ENCODE measurements around the gene SCAMP2. TPM values are rescaled to one million over a fixed set of nuclear protein-coding genes. Genes with fewer than 3 reads are reported as not detected.

Gene SCAMP2
- total and polyA plus RNA-seq, 11 donors, result 25.1 to 90.5 (median 46.0) TPM

- intact Hi-C loops (cut with DNase I), result loop anchor here in 2 of 10 donors (2.0 to 5.0 kb wide), 2 partner anchors 61 kb away; no protein-coding TSS in a partner anchor
- 74 to 85% (median 78%) methylated on average over 3 to 12 of the region's 12 CpGs for WGBS, 4 donors
Observed at GRCh38 chr15:74833376-74834107, 39.6 kb downstream of the SCAMP2 start.

GRCh38 chr15:74832826-74833225 is 40.3 kb downstream of the SCAMP2 start:
- no peak for ATAC-seq
- H3K27me3 ChIP-seq, result peaks cover 0 to 11% (median 3%) of the 10 kb centered on the region in 9 donors
- no peaks in the 10 kb centered on the region for H3K9me3 ChIP-seq
- intact Hi-C loops (cut with DNase I), result loop anchor here in 1 of 10 donors (5.0 kb wide), 1 partner anchor 61 kb away; no protein-coding TSS in a partner anchor
- peaks cover 0 to 14% (median 6%) of the 10 kb centered on the region in 12 donors for H3K4me1 ChIP-seq
- peaks cover 0 to 19% (median 4%) of the 10 kb centered on the region in 9 donors for H3K36me3 ChIP-seq
- no peak overlapping the region for H3K4me3 ChIP-seq
- no peak for TF ChIP-seq POLR2A (IDR thresholded peaks at IDR 0.05)
- no peak for TF ChIP-seq CTCF (IDR thresholded peaks at IDR 0.05)
- 73 to 85% (median 79%) methylated on average over 4 of the region's 4 CpGs for WGBS, 4 donors
- H3K27ac ChIP-seq, result no peak overlapping the region
- no peak for DNase-seq

More at GRCh38 chr15:74833376-74834107, 39.6 kb downstream of the SCAMP2 start:
- H3K4me1 ChIP-seq, result peaks cover 0 to 14% (median 6%) of the 10 kb centered on the region in 12 donors
- H3K4me3 ChIP-seq, result no peak overlapping the region
- TF ChIP-seq CTCF (IDR thresholded peaks at IDR 0.05) (no peak), POLR2A (IDR thresholded peaks at IDR 0.05) (no peak)
- no peaks in the 10 kb centered on the region for H3K9me3 ChIP-seq
- ATAC-seq, result no peak
- H3K36me3 ChIP-seq, result peaks cover 0 to 26% (median 4%) of the 10 kb centered on the region in 9 donors
- DNase-seq, result no peak
- peaks cover 0 to 5% (median 0%) of the 10 kb centered on the region in 9 donors for H3K27me3 ChIP-seq
- no peak overlapping the region for H3K27ac ChIP-seq

- 61 to 71% (median 65%) methylated on average over 10 to 15 of the region's 15 CpGs for WGBS, 4 donors
- H3K27me3 ChIP-seq, result peaks cover 0 to 20% (median 11%) of the 10 kb centered on the region in 9 donors
- H3K4me3 ChIP-seq, result no peak overlapping the region
- ATAC-seq (peak in 2 of 4 donors; percentile 3 to 15), DNase-seq (no peak)
- intact Hi-C loops (cut with DNase I), result loop anchor here in 1 of 10 donors (5.0 kb wide), 1 partner anchor 60 kb away; no protein-coding TSS in a partner anchor
- no peaks in the 10 kb centered on the region for H3K9me3 ChIP-seq
- H3K27ac ChIP-seq, result peak overlapping the region in 7 of 12 donors; percentile 17 to 78 (median 57)
- H3K4me1 ChIP-seq, result peaks cover 0 to 14% (median 6%) of the 10 kb centered on the region in 12 donors
- TF ChIP-seq CTCF (IDR thresholded peaks at IDR 0.05), result no peak
- no peak for TF ChIP-seq POLR2A (IDR thresholded peaks at IDR 0.05)
- peaks cover 0 to 14% (median 3%) of the 10 kb centered on the region in 9 donors for H3K36me3 ChIP-seq
Observed at GRCh38 chr15:74831813-74832495, 41.2 kb downstream of the SCAMP2 start.

GRCh38 chr15:74830868-74831267 is 42.3 kb downstream of the SCAMP2 start:
- DNase-seq (peak in 4 of 5 donors; percentile 44 to 80 (median 68)), ATAC-seq (peak; percentile 78 to 89 (median 80))
- no peaks in the 10 kb centered on the region for H3K9me3 ChIP-seq
- intact Hi-C loops (cut with DNase I), result loop anchor here in 1 of 10 donors (5.0 kb wide), 1 partner anchor 59 kb away; no protein-coding TSS in a partner anchor
- H3K4me3 ChIP-seq, result no peak overlapping the region
- peaks cover 0 to 25% (median 16%) of the 10 kb centered on the region in 9 donors for H3K27me3 ChIP-seq
- 42 to 63% (median 56%) methylated on average over 5 of the region's 5 CpGs for WGBS, 4 donors
- peak overlapping the region in 8 of 12 donors; percentile 17 to 78 (median 58) for H3K27ac ChIP-seq
- peaks cover 0 to 6% (median 0%) of the 10 kb centered on the region in 9 donors for H3K36me3 ChIP-seq
- peaks cover 0 to 20% (median 6%) of the 10 kb centered on the region in 12 donors for H3K4me1 ChIP-seq
- TF ChIP-seq CTCF (IDR thresholded peaks at IDR 0.05) (no peak), POLR2A (IDR thresholded peaks at IDR 0.05) (no peak)
